Smooth muscle cell (in vitro differentiated cells): Measurements from ENCODE around the gene SH3BGRL3. TPM values are rescaled to one million over a fixed set of nuclear protein-coding genes. Genes with fewer than 3 reads are reported as not detected.

Experiments used
- DNase-seq: peaks from one replicate; lab custom pipeline; 2025; ENCODE audit not compliant: unreplicated experiment; lab: John Stamatoyannopoulos, UW
- H2AFZ ChIP-seq: fragments of 200-600 bp; sonication (generic); 2 replicates; pipeline ENCODE4 v1.6.0; 2016; ENCODE audit warnings: antibody characterized with exemption, low read depth, mild to moderate bottlenecking
- H3F3A ChIP-seq: fragments of 200-600 bp; sonication (generic); 2 replicates; pipeline ENCODE4 v1.6.0; 2017; ENCODE audit warnings: antibody characterized with exemption, low read depth
- H3K27ac ChIP-seq: fragments of 200-600 bp; sonication (generic); 2 replicates; pipeline ENCODE4 v1.5.1; 2016; ENCODE audit warnings: low read depth, mild to moderate bottlenecking
- H3K27me3 ChIP-seq: fragments of 200-600 bp; sonication (generic); 2 replicates; pipeline ENCODE4 v1.6.1; 2016; ENCODE audit warnings: low read depth, mild to moderate bottlenecking
- H3K36me3 ChIP-seq: fragments of 200-600 bp; sonication (generic); 2 replicates; pipeline ENCODE4 v1.5.1; 2016; ENCODE audit warnings: low read depth
- H3K4me1 ChIP-seq: fragments of 200-600 bp; sonication (generic); 2 replicates; pipeline ENCODE4 v1.5.1; 2016; ENCODE audit warnings: low read depth
- H3K4me2 ChIP-seq: fragments of 200-600 bp; sonication (generic); 2 replicates; pipeline ENCODE4 v1.6.0; 2016; ENCODE audit warnings: mild to moderate bottlenecking
- H3K4me3 ChIP-seq: fragments of 200-600 bp; sonication (generic); 2 replicates; pipeline ENCODE4 v1.5.1; 2016; ENCODE audit warnings: mild to moderate bottlenecking
- H3K79me2 ChIP-seq: fragments of 200-600 bp; sonication (generic); 2 replicates; pipeline ENCODE4 v1.6.0; 2016; ENCODE audit warnings: low read depth, mild to moderate bottlenecking
- H3K9ac ChIP-seq: fragments of 200-600 bp; sonication (generic); 2 replicates; pipeline ENCODE4 v1.6.0; 2016; ENCODE audit warnings: low read depth
- H3K9me3 ChIP-seq: fragments of 200-600 bp; sonication (generic); replicated peaks from 2 replicates; pipeline ENCODE4 v1.5.1; 2016; ENCODE audit warnings: low read depth
- H4K20me1 ChIP-seq: fragments of 200-600 bp; sonication (generic); 2 replicates; pipeline ENCODE4 v1.6.0; 2016; ENCODE audit warnings: low read depth
- CTCF ChIP-seq: fragments of 200-600 bp; sonication (generic); IDR thresholded peaks from 2 replicates; pipeline ENCODE4 v1.5.1; 2017; ENCODE audit warnings: borderline replicate concordance, mild to moderate bottlenecking, antibody characterized with exemption; ENCODE audit not compliant: insufficient read depth, poor library complexity, severe bottlenecking
- WGBS: methylation state at CpG from one replicate; pipeline ENCODE4 v1.1.7; 2016; ENCODE audit warnings: low lambda C conversion rate; 5-methylcytosine and 5-hydroxymethylcytosine counted together
- polyA plus RNA-seq: library from polyadenylated mRNA; unstranded; fragments of >200 nt; fragmentation: Nextera tagmentation; extraction: Ambion mirVana; gene quantifications from 2 replicates; pipeline ENCODE4 v1.2.1, GENCODE V29; 2016
- total RNA-seq: library from RNA; depleted of rRNA; stranded (reverse); fragments of >200 nt; gene quantifications from 2 replicates; pipeline ENCODE4 v1.2.3, GENCODE V29; 2014

SH3BGRL3 gene
- total and polyA plus RNA-seq, 2 experiments from 2014 or later = 241 to 1,367 TPM

DNA sequence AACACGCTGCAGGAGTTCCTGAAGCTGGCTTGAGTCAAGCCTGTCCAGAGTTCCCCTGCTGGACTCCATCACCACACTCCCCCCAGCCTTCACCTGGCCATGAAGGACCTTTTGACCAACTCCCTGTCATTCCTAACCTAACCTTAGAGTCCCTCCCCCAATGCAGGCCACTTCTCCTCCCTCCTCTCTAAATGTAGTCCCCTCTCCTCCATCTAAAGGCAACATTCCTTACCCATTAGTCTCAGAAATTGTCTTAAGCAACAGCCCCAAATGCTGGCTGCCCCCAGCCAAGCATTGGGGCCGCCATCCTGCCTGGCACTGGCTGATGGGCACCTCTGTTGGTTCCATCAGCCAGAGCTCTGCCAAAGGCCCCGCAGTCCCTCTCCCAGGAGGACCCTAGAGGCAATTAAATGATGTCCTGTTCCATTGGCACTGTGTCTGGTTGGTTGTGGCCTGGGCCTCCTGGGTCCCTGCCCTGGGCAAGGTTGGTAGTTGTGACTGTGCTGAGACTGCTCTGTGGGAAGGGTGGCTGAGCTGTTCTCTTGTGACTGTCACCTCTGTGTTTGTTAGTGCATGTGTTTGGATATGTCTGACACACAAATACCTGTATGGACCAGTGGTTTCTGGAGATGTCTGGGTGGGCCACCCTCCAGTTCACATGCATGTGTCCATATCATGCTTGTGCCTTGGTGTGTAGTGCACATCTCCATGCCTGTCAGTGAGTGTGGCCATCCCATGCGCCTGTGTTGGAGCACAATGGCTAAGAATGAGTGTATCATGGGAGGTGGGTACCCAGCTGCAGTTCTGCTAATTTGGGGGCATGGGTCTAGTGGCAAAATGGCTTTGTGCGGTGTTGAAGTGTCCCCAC is 1.4 kb downstream of the SH3BGRL3 start:
- peaks cover 36% of the 10 kb centered on the region for H3F3A ChIP-seq
- H3K36me3 ChIP-seq = no peaks in the 10 kb centered on the region
- peak overlapping the region; percentile 94 for H3K4me2 ChIP-seq
- DNase-seq = no peak
- no peaks in the 10 kb centered on the region for H3K79me2 ChIP-seq
- peaks cover 59% of the 10 kb centered on the region for H3K4me1 ChIP-seq
- H3K9ac ChIP-seq = no peak overlapping the region
- peak overlapping the region; percentile 67 for H3K4me3 ChIP-seq
- H3K27me3 ChIP-seq = no peaks in the 10 kb centered on the region
- WGBS = 93% methylated on average over 5 of the region's 5 CpGs
- peaks cover 38% of the 10 kb centered on the region for H4K20me1 ChIP-seq
- H3K9me3 ChIP-seq = no peaks in the 10 kb centered on the region
- peak overlapping the region; percentile 96 for H3K27ac ChIP-seq
- H2AFZ ChIP-seq = no peak overlapping the region
- no peak for TF ChIP-seq CTCF

GRCh38 chr1:26281971-26282370 is 2.1 kb downstream of the SH3BGRL3 start:
- H3K27ac ChIP-seq = peak overlapping the region; percentile 96

GRCh38 chr1:26282401-26282918 is 2.6 kb downstream of the SH3BGRL3 start:
- Histone ChIP-seq H3K36me3 (no peaks in the 10 kb centered on the region), H3K4me3 (no peak overlapping the region), H3K27me3 (no peaks in the 10 kb centered on the region), H3K4me1 (peaks cover 48% of the 10 kb centered on the region), H3F3A (peaks cover 25% of the 10 kb centered on the region), H2AFZ (no peak overlapping the region), H3K79me2 (no peaks in the 10 kb centered on the region), H3K9ac (no peak overlapping the region), H3K9me3 (no peaks in the 10 kb centered on the region), H3K4me2 (peak overlapping the region; percentile 94), H3K27ac (peak overlapping the region; percentile 96), H4K20me1 (peaks cover 38% of the 10 kb centered on the region)
- TF ChIP-seq CTCF = no peak
- WGBS = 75% methylated on average over 22 of the region's 22 CpGs
- no peak for DNase-seq

More at GRCh38 chr1:26281971-26282370, 2.1 kb downstream of the SH3BGRL3 start:
- Histone ChIP-seq H3K4me1 (peaks cover 53% of the 10 kb centered on the region), H3K79me2 (no peaks in the 10 kb centered on the region), H3K4me2 (peak overlapping the region; percentile 94), H3K27me3 (no peaks in the 10 kb centered on the region), H3K36me3 (no peaks in the 10 kb centered on the region), H2AFZ (no peak overlapping the region), H3K4me3 (peak overlapping the region; percentile 67), H4K20me1 (peaks cover 38% of the 10 kb centered on the region), H3F3A (peaks cover 30% of the 10 kb centered on the region), H3K9me3 (no peaks in the 10 kb centered on the region), H3K9ac (no peak overlapping the region)
- peak; percentile 17 for DNase-seq
- 35% methylated on average over 12 of the region's 15 CpGs for WGBS
- TF ChIP-seq CTCF = no peak
